GM18498 (cell line): ENCODE measurements around the gene DYSF.

ENCODE experiments used
- ATAC-seq: cut with Tn5 transposase; IDR thresholded peaks from one replicate; pipeline ENCODE4 v1.9.1; 2021; ENCODE audit warnings: mild to moderate bottlenecking, moderate library complexity; ENCODE audit not compliant: unreplicated experiment

Gene DYSF

DNA sequence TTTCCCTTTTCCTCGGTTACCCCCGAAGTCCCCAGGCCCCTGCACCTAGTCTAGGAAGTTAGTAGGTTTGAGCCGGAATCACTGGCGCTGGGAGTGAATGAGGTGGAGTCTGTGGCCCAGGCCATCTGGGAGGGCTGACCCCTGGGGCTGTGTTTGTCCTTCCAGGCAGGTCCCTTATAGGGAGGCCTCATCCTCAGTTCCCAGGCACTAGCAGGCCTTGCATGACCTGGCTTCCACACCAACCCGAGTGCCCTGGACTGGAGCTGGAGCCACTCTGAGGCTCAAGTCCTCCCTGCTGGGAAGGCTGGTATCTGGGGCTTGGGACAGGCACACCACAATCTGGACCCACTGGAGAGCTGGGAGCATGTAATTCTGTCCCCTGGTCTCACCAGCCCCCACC is 111.0 kb downstream of the DYSF start:
- ATAC-seq = no peak

DNA sequence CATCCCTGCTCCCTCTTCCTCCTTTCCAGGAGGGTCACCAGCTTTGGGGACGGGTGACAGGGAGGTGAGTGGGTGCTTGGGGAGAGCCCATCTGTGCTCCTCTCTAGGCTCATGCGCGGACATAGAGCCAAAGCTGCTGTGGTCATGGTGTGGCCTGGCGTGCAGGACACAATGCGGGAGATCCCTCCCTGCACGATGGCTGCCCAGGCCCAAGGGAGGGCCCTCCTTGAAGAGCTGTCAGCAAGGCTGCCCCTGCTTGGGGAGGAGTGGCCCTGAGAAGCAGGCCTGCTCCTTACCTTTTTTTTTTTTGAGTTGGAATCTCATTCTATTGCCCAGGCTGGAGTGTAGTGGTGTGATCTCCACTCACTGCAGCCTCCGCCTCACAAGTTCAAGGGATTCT is 111.4 kb downstream of the DYSF start:
- no peak for ATAC-seq

DNA sequence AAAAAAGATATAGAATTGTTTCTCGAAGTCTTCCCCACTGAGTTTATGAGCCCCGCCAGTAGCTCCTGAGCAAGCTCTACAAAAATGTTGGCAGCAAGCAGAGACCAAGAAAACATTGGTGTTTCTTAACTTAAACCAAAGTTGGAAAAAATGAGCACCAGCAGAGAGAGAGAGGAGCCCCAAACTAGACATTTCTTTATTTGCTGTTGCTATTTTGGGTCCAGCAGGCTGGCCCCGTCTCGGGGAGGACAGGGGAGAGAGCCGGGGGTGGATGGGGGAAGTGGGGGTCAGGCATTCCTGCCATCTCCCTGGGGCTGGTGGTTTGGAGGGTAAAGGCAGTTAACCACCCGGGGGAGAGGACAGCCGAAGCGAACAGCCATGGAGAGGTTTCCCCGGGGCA is 113.0 kb downstream of the DYSF start:
- ATAC-seq = no peak

DNA sequence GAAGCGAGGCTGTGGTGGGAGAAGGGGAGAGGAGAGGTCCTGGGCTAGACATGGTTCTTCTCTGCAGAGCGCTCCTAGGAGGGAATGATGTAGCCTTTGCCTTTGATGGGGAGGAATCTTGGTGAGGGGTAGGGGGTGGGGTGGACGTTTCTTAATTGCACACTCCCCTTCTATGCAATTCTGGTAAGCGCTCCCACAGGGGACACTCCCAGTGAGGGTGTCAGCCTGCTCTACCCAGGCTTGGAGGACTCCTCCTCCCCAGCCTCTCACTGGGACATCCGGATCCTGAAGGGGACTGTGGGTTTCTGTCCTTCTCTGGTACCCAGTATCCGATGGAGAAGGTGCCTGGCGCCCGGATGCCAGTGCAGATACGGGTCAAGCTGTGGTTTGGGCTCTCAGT is 114.3 kb downstream of the DYSF start:
- ATAC-seq = no peak

DNA sequence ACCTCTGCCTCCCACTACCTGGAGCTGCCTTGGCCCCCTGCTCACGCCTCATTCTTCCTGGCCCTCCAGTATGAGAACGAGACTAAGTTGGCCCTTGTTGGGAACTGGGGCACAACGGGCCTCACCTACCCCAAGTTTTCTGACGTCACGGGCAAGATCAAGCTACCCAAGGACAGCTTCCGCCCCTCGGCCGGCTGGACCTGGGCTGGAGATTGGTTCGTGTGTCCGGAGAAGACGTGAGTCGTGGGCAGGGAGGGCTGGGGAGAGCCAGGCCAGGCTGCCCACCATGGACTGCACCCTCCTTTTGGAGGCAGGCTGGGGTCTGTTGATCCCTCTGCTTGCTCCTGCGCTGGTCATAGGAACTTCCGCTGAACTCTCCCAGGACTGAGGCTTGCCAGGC is 114.7 kb downstream of the DYSF start:
- no peak for ATAC-seq

DNA sequence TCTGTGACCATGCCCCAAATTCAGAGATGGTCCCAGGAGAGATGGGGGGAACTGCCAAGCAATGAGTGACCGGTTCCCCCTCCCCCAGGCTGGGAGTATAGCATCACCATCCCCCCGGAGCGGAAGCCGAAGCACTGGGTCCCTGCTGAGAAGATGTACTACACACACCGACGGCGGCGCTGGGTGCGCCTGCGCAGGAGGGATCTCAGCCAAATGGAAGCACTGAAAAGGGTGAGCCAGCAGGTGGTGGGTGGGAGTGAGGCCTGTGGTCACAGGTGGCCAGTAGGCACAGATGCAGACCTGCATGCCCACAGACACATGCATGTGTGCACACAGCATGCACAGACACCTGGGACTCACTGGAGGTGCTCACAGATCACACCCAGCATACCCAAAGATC is 117.2 kb downstream of the DYSF start:
- no peak for ATAC-seq

DNA sequence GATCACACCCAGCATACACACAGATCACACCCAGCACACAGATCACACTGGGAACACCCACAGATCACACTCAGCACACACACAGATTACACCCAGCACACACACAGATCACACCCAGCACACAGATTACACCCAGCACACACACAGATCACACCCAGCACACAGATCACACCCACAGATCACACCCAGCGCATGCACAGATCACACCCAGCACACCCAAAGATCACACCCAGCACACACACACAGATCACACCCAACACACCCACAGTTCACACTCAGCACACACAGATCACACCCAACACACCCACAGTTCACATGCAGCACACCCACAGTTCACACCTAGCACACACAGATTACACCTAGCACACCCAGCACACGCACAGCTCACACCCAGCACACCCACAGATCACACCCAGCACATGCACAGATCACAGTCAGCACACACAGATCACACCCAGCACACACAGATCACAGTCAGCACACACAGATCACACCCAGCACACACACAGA is 117.6 kb downstream of the DYSF start:
- no peak for ATAC-seq

DNA sequence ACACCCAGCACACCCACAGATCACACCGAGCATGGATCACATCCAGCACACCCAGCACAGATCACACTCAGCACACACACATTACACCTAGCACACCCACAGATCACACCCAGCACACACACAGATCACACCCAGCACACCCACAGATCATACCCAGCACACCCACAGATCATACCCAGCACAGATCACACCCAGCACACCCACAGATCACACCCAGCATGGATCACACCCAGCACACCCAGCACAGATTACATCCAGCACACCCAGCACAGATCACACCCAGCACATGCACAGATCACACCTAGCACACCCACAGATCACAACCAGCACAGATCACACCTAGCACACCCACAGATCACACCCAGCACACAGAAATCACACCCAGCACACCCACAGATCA is 118.6 kb downstream of the DYSF start:
- no peak for ATAC-seq

DNA sequence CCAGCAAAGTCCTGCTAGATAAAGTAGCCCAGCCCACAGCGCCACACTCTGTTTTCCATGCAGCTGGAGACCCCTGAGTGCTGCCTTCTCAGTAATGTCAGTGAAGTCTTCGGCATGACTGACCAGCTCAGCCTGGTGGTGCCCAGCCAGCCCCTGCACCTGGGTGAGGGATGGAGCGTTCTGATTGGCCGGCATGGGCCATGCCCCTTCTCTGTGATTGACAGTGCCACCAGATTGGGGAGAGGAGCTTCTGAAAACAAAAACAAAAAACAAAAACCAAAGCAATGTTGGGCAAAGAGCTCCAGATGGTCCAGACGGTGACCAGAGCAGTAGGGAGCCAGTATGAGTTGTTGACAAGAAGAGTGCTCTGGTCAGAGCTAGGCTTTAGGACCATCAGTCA is 122.6 kb downstream of the DYSF start:
- ATAC-seq = no peak

DNA sequence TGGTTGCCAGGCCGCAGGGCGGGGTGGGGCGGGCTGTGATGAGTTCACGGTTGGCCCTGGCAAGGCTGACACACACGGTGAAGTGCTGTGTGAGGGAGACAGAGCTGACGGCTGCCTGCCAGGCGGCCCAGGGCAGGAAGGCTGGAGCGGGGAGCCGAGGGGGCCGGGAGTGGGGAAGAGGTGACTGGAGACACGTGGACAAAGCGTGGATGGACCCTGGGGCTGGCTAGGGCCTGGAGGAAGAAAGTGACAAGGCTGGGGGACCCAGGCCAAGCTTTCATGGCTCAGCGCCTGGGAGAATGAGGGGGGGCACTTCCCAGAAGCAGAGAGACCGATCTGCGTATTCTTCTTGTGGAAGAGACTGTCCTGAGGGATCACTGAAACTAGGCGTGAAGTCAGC is 123.2 kb downstream of the DYSF start:
- ATAC-seq = no peak

DNA sequence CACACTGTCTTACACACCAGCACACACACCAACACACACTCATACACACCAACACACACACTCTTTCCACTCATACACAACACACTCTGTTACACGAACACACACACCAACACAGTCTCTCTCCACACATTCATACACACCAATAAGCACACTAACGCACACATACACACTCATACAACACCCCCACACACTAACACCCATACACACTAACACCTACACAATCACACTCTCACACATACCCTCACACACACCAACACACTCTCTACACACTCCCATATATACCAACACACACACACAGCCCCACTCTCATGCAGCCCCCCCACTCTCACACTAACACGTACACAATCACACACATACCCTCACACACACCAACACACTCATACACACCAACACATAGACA is 123.8 kb downstream of the DYSF start:
- ATAC-seq = no peak

DNA sequence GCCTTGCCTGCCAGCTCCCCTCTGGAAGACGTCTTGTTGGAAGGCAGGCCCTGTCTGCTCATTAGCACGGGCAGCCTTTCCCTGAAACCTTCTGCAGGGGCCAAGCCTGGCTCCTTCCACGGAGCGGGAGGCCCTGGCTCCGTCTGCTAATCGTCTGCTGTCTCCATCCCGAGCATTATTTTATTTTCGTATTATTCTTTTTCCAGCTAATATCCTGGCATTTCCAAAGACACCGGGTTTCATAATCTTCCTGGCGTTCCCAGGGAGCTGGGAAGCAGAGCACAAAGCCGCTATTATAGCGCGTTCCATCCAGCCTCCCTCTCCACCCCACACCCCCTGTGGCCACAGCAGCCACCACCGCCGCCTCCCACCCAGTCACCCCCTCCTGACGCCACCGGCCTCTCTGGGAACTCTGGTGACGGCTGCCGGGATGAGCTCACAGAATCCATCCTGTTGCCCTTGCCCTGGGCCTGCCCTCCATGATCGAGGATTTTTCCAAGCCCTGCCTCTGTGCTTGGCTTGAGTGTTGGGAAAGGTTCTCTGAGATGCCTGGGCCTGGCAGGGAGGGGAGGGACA is 125.5 kb downstream of the DYSF start:
- no peak for ATAC-seq

DNA sequence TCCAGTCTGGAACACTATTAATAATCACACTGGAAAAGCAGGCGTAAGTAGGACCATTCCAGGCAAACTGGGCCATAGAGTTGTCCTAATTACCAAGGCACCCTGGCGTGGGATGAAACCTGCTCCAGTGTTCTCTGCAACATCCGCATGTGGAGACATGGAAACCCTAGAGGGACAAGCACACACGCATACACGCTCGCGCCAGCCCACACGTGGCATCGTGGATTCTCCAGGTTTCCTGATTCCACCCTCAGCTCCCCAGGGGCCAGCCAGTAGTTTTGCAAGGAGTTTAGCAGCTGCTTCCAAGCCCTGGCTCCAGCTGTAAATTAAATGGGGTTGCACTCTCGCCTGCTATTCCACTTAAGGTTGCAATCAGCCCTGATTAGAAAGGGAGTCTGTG is 127.7 kb downstream of the DYSF start:
- no peak for ATAC-seq

DNA sequence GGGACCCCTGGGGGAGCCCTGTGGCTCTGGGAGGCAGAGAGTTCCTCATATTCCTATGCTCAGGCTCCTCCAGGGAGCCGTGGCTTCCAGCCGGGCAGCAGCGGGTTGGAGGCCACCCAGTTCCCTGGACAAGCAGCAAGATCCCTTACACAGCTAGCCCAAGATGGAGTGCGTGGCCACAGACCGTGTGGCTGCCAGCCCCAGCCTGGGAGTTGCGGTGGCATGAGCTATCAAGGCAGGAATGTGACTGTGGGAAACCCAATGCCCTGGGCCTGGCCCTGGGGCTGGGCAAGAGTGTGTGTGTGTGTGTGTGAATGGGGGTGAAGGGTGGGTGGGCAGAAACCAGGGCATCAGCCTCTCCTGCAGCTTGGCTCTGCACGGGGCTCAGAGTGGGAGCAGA is 130.5 kb downstream of the DYSF start:
- no peak for ATAC-seq

DNA sequence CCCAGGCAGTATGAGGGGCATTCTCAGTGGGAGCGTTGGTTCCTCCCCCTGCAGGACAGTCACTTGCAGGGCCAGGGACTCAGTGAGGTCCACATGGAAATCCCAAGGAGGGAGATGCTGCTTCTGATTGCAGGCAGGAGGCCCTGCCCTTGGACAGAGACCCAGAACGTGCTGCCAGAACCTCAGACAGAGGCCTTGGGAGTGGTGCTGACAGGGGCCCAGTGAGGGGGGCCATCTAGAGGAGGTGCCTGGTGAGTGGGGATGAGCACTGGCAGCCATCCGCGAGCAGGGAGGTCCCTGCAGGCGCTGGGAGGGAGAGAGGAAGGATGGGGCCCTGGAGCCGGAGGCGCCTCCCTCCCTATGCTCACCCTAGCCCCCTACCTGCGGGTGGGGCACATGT is 133.1 kb downstream of the DYSF start:
- no peak for ATAC-seq

DNA sequence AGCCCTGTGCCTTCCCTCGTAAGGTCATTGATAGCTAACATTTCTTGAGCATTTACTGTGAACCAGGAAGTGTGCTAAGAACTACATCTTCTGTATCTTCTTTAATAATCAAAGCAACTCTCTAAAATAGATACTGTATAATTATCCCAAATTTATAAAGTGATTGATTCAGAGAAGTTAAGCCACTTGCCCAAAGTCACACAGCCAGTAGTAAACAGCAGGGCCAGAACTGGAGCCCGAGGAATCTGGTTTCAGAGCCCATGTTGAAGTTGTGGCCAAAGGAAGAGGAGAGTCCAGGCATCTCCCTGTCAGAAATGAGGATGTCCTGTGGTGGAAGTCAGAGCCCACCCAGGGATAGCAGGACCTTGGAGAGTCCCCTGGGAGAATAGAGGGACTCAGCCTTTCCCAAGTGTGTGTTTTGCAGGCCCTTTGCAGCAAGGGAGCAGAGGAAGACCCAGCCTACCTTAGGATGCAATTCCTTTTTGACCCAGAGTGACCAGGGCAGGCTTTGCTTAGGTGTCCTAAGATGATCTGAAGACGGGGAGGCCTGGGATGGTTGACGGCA is 134.2 kb downstream of the DYSF start:
- ATAC-seq = no peak

DNA sequence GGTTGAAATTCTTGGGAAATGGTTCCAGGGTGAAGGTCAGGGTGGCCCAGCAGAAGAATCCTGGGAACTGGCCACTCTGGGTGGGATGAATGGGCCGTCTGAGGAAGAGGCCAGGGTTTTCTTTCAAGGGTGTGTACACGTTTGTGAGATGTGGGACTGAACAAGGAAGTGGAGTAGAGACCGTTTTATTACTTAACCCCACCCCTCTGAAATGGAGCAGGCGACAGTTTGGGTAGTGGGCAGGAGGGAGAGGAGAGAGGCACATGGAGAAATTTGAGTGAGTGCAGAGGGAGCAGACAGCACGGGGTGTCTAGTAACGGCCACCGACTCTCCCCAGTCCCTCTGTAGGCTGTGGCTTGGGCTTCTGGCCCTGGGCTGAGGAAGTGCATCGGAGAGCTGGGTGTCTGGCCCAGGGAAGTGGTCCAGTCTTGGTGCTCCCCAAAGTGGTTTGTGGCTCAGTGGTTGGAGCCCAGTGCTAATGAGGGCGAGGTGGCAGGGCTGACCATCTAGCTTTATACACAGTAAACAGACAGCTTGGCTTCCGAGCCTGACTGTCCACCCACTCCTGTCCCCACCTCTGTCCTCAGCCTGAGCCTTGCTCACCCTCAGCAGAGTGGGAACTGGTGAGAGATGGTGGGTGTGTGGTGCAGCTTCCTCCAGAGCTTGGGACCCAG is 135.3 kb downstream of the DYSF start:
- no peak for ATAC-seq

DNA sequence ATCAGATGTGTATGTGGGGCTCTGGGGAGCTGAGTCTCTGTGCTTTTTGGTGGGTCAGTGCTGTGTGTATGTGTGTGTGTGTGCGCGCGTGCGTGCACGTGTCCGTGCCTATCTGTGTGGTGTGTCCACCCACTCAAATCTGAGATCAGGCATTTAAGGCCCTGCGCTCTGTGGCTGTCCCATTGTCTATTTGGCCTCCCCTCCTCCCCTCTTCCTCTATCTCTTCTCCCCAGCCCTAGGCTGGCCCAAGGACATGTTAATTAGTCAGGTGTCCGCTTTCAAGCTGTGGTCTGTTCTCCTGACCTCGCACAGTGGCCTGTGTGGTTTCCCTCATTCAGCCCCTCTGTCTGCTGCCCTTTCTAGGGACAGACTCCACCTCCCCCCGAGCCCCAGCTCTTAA is 136.4 kb downstream of the DYSF start:
- no peak for ATAC-seq

DNA sequence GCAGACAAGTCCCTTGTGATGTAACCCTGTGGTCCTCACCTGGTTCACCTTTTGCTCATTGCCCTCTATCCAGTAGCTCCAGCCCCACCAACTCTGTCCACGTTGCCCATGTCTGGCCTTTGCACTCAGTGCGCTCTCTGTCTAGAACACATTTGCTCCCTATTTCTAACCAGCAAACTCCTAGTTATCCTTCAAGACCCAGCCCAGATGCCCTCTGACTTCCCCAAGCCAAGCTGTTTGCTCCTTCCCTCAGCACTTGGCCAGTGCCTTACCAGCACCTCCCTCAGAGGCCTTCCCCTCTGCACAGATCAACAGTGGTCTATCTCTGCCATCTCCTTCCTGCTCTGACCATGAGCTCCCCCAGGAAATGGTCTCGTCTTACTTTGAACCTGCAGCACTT is 137.7 kb downstream of the DYSF start:
- ATAC-seq = no peak

DNA sequence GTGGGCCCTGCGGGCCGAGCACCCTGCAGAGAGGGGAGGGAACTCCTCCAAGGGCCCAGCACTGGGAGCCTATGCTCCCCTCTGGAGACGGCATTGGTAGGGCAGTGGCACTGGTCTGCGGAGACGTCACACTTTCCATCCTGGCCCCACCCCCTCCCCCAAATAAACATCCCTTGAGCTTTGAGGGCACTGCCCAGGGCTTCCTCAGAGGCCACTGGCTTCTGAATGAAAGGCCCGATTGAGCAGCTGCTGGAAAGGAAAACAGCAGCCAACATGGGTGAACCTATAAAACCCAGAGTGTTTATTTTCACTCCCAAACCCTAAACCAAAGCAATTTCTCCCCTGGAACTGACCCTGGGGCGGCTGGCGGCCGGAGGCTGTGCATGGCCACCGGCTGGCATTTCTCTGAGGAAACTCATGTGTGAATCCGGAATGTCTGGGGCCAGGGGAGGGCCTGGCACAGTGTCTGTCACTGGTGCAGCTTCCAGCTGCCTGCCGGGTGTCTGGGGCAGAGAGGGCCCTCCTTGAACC is 138.9 kb downstream of the DYSF start:
- ATAC-seq = no peak

DNA sequence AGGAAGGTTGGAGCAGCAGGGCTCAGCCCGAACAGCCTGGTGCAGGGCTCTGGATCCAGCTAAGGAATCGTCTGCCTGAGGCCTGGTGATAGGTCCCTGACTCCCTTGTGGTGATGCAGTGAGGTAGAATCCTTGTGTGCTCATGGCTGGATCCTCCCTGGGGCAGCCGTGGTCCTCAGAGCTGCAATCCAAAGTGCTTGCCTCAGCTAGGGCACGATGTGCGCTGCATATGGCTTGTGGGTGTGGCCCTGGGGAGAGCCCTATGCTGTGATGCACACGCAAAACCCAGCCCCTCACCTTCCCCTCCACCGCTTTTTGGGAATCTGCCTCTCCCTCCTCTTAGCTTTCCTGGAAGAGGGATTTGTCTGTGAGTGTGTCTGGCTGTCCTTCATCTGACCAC is 142.2 kb downstream of the DYSF start:
- ATAC-seq = no peak

DNA sequence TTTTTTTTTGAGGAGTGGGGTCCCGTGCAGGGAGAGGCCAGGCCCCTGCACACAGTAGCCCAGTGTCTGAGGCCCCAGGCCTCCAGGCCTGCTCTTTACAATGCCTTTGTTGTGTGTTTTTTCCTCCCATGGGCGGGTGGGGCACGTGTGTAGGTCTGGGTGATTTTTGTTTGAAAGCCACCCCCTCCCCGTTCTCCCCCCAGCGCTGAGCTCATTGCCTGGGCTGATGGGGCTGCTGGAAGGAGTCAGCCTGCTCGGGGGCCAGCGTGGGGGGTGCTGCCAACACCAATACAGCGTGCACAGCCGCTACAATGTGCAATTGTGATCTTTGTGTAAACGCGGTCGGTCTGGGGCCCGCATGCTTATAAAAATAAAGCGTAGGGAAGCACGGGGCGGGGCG is 142.7 kb downstream of the DYSF start:
- ATAC-seq = no peak
